Stimulated activated memory B cell treated with anti-CD40 and anti-IgM and Interleukin-4, amounts not matched to agents 10 μg/mL and 1 μg/mL and 100 μg/mL, for 72 hours (primary cell): ENCODE data around the gene PRSS38.

Experiments used
- ATAC-seq: fragments of 150-1000 bp; cut with Tn5 transposase; 2 replicates; pipeline ENCODE4 v1.10.0; 2021
- H3K27ac Mint-ChIP-seq: one replicate; pipeline ENCODE4 v1.8.0; 2022; ENCODE audit warnings: mild to moderate bottlenecking, mixed read lengths
- H3K27me3 Mint-ChIP-seq: one replicate; pipeline ENCODE4 v1.8.0; 2022; ENCODE audit warnings: mixed read lengths
- H3K36me3 Mint-ChIP-seq: one replicate; pipeline ENCODE4 v1.8.0; 2022; ENCODE audit warnings: mixed read lengths
- H3K4me1 Mint-ChIP-seq: one replicate; pipeline ENCODE4 v1.8.0; 2022; ENCODE audit warnings: mixed read lengths
- H3K4me3 Mint-ChIP-seq: one replicate; pipeline ENCODE4 v1.8.0; 2022; ENCODE audit warnings: mild to moderate bottlenecking, moderate library complexity, mixed read lengths
- H3K9me3 Mint-ChIP-seq: one replicate; pipeline ENCODE4 v1.8.0; 2022; ENCODE audit warnings: mixed read lengths

Gene PRSS38

GRCh38 chr1:227889863-227890405 is 74.5 kb downstream of the PRSS38 start:
- H3K4me1 Mint-ChIP-seq, result peaks cover 9% of the 10 kb centered on the region
- ATAC-seq, result no peak
- H3K27ac Mint-ChIP-seq, result no peak overlapping the region
- H3K27me3 Mint-ChIP-seq, result peaks cover 10% of the 10 kb centered on the region
- H3K36me3 Mint-ChIP-seq, result no peaks in the 10 kb centered on the region
- no peaks in the 10 kb centered on the region for H3K9me3 Mint-ChIP-seq
- no peak overlapping the region for H3K4me3 Mint-ChIP-seq

DNA sequence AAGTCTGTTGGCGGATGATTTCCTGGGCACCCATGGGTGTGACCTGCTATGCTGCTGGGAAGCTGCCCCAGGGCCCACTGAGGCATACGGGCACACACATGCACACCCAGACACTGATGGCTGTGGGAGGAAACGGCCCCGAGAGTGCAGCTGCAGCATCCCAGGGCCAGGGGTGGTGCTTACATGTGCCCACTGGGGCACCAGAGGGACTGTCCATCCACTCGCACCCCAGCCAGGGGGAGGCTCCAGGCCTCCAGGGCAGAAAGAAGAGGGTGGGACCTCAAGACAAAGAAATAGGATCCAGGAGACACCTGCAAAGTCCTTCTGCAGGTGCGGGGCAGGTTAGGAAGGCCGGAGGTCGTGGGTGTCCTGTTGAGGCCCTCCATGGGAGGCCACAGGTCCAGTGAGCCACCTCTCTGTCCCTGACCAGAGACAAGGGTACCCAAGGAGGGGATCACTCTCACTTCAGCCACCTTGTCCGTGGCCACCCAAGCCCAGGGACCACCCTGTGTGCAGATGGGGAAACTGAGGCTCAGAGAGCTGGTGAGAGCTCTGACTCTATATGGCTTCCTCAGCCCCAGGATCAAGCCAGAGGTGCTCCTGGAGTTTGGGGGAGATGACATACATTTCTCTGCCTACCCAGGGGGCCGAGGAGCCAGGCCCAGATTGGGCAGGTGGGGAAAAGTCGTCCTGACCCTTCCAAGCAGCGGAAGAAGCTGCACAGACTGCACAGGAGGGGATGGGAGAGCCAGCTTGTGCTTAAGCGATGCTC is 75.2 kb downstream of the PRSS38 start:
- Mint-ChIP-seq H3K4me3 (no peak overlapping the region), H3K27ac (no peak overlapping the region)

GRCh38 chr1:227891223-227891954 is 75.9 kb downstream of the PRSS38 start:
- no peak overlapping the region for H3K27ac Mint-ChIP-seq
- no peaks in the 10 kb centered on the region for H3K27me3 Mint-ChIP-seq
- H3K4me3 Mint-ChIP-seq, result no peak overlapping the region
- H3K36me3 Mint-ChIP-seq, result no peaks in the 10 kb centered on the region
- H3K9me3 Mint-ChIP-seq, result no peaks in the 10 kb centered on the region
- ATAC-seq, result no peak
- H3K4me1 Mint-ChIP-seq, result no peaks in the 10 kb centered on the region

More for the DNA sequence above, 75.2 kb downstream of the PRSS38 start:
- H3K36me3 Mint-ChIP-seq, result no peaks in the 10 kb centered on the region
- peaks cover 3% of the 10 kb centered on the region for H3K4me1 Mint-ChIP-seq
- peaks cover 6% of the 10 kb centered on the region for H3K27me3 Mint-ChIP-seq
- H3K9me3 Mint-ChIP-seq, result no peaks in the 10 kb centered on the region
- no peak for ATAC-seq

DNA sequence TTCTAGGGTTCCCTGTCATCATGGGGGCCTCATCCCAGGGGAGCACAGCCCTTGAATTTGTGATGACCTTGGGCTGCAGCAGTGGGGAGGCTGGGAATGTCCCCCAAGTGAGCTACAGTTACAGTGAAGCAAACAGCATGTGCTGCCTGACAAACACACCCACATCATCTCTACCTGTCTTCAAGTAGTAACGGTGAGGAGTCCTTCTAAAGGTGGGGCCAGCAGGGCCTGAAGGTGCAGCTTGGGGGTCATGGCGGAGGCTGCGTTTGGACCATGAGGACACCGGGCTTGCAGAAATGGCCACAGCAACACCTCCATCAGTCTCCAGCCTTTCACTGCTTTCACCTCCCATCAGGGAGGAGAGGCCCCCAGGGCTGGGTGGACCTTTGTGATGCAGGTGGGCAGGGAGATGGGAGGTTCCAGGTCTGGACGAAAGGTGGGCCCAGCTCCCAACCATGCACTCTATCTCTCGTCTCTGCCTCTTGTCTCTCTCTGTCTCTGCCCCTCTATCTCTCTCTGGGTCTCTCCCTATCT is 76.5 kb downstream of the PRSS38 start:
- no peaks in the 10 kb centered on the region for H3K27me3 Mint-ChIP-seq
- no peak overlapping the region for H3K4me3 Mint-ChIP-seq
- H3K36me3 Mint-ChIP-seq, result no peaks in the 10 kb centered on the region
- no peak overlapping the region for H3K27ac Mint-ChIP-seq
- no peaks in the 10 kb centered on the region for H3K4me1 Mint-ChIP-seq
- ATAC-seq, result no peak
- H3K9me3 Mint-ChIP-seq, result no peaks in the 10 kb centered on the region

GRCh38 chr1:227892489-227893299 is 77.2 kb downstream of the PRSS38 start:
- no peaks in the 10 kb centered on the region for H3K36me3 Mint-ChIP-seq
- no peaks in the 10 kb centered on the region for H3K9me3 Mint-ChIP-seq
- no peak overlapping the region for H3K4me3 Mint-ChIP-seq
- ATAC-seq, result no peak
- no peaks in the 10 kb centered on the region for H3K27me3 Mint-ChIP-seq
- no peaks in the 10 kb centered on the region for H3K4me1 Mint-ChIP-seq
- no peak overlapping the region for H3K27ac Mint-ChIP-seq

GRCh38 chr1:227893300-227893948 is 77.9 kb downstream of the PRSS38 start:
- H3K27ac Mint-ChIP-seq, result no peak overlapping the region
- H3K27me3 Mint-ChIP-seq, result no peaks in the 10 kb centered on the region
- H3K9me3 Mint-ChIP-seq, result no peaks in the 10 kb centered on the region
- no peaks in the 10 kb centered on the region for H3K4me1 Mint-ChIP-seq
- no peaks in the 10 kb centered on the region for H3K36me3 Mint-ChIP-seq
- H3K4me3 Mint-ChIP-seq, result no peak overlapping the region
- no peak for ATAC-seq

- no peaks in the 10 kb centered on the region for H3K9me3 Mint-ChIP-seq
- no peaks in the 10 kb centered on the region for H3K36me3 Mint-ChIP-seq
- no peak overlapping the region for H3K27ac Mint-ChIP-seq
- H3K4me1 Mint-ChIP-seq, result no peaks in the 10 kb centered on the region
- ATAC-seq, result no peak
- H3K4me3 Mint-ChIP-seq, result no peak overlapping the region
- no peaks in the 10 kb centered on the region for H3K27me3 Mint-ChIP-seq
Observed at GRCh38 chr1:227893949-227894721, 78.7 kb downstream of the PRSS38 start.

GRCh38 chr1:227894831-227895451 is 79.5 kb downstream of the PRSS38 start:
- no peaks in the 10 kb centered on the region for H3K27me3 Mint-ChIP-seq
- ATAC-seq, result no peak

More at GRCh38 chr1:227894831-227895451, 79.5 kb downstream of the PRSS38 start:
- Mint-ChIP-seq H3K9me3 (no peaks in the 10 kb centered on the region), H3K36me3 (no peaks in the 10 kb centered on the region), H3K27ac (no peak overlapping the region), H3K4me1 (no peaks in the 10 kb centered on the region), H3K4me3 (no peak overlapping the region)
